DLD1 (cell line): ENCODE data around the gene ABCG1.
"Not testable (repeated sequence)": the region's sequence is repeated elsewhere in the genome, so short reads cannot be mapped to it uniquely, and the experiment has no call there.

Experiments
- in situ Hi-C: cut with HindIII; loops from 2 replicates; pipeline ENCODE4 v1.10.0; 2017; ENCODE audit warnings: low sequenced_read_pairs

The ABCG1 gene

GRCh38 chr21:42286416-42286815, 67.5 kb downstream of the ABCG1 start:
- in situ Hi-C loops, result no loop called here

- in situ Hi-C loops, result no loop called here
Measured at GRCh38 chr21:42287193-42288083, 68.5 kb downstream of the ABCG1 start.

- in situ Hi-C loops, result no loop called here
Measured at GRCh38 chr21:42288962-42289361, 70.0 kb downstream of the ABCG1 start.

- in situ Hi-C loops, result no loop called here
Measured at GRCh38 chr21:42289926-42290325, 71.0 kb downstream of the ABCG1 start.

DNA sequence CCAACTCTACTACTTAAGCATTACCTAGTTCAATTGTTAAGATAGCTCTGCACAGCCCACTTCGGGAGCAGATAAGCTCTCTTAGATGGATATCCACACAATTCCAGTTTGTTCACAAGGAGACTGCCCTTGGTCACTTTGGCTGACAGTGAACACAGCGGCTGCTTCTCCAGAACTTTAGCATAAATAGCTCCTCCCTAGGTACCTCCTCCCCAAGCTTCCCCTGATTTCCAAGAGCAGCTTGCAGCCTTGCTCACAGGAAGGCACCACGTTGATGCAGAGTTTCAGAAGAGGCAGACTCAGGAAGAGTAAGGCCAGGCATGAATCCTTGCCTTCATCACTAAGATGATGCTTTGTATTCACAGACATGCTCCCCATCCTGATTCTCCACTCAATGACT, 71.6 kb downstream of the ABCG1 start:
- in situ Hi-C loops, result no loop called here

DNA sequence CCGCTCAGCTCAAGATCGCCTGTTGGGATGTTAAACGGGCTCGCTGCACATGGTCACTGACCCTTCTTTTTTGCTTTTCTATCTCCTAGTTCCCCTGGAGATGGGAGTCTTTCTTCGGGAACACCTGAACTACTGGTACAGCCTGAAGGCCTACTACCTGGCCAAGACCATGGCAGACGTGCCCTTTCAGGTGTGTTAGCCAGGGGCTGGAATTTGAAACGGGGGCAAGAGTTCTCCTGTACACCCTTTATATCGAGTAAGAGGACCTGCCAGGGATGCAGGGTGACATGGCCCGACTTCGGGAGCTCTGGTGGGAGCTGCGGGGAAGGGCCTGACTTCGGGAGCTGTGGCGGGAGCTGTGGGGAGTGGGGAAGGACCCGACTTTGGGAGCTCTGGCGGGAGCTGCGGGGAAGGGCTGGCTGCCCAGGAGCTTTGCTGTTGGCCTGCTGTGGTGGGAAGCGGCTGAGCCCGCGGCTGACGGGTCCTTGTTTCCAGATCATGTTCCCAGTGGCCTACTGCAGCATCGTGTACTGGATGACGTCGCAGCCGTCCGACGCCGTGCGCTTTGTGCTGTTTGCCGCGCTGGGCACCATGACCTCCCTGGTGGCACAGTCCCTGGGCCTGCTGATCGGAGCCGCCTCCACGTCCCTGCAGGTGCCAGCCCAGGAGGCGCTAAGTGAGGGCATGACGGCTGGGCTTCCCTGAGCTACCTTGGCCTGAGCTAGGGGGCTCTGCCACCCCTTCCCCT, 72.2 kb downstream of the ABCG1 start:
- in situ Hi-C loops, result no loop called here

- in situ Hi-C loops, result no loop called here
Measured at GRCh38 chr21:42291751-42292562, 73.0 kb downstream of the ABCG1 start.

DNA sequence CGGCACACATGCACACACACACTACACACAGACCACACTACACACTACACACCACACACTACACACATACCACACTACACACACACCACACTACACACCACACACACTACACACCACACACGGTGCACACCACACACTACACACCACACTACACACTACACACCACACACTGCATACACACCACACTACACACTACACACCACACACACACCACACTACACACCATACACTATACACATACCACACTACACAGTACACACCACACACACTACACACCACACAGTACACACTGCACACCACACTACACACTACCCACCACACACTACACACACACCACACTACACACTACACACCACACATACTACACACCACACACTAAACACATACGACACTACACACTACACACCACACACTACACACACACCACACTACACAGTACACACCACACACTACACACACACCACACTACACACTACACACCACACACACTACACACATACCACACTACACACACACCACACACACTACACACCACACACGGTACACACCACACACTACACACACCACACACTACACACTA, 73.7 kb downstream of the ABCG1 start:
- in situ Hi-C loops, result not testable (repeated sequence)

DNA sequence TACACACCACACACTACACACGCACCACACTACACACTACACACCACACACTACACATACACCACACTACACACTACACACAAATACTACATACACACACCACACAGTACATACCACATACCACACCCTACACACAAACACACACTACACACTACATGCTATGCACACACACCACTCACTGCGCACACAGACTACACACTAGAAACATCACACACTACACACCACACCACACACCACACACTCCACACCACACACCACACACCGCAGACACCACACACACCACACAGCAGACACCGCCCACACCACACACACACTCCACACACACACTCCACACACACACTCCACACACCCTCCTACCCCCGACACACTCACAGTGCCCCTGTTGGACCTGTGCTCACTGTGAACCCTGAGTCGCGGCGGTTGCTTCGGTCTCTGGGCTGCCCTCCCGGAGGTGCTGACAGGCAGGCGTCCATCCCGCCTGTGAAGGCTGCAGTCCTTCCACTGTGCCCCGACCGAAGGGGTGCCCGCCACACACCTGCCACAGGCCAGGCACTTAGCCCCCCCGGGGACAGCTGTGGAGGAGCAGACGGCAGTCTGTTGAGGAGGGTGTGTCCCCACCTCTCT, 74.8 kb downstream of the ABCG1 start:
- in situ Hi-C loops, result no loop called here

- in situ Hi-C loops, result no loop called here
Measured at GRCh38 chr21:42294273-42294880, 75.4 kb downstream of the ABCG1 start.

DNA sequence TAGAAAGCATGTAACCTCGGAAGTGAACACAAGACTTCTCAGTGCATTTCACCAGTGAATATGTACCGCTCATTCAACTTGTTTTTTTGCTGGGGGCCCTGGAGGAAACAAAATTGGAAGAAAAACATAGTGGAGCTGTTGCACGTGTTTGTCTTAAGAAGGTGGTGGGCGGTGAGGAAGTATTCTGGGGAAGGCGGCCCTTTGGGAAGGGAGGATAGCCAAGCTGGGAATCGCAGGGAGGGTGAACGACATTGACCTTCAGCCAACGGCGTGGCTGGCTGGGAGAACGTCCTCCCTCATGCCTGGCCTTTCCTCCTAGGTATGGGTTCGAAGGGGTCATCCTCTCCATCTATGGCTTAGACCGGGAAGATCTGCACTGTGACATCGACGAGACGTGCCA, 76.9 kb downstream of the ABCG1 start:
- in situ Hi-C loops, result no loop called here

GRCh38 chr21:42296501-42296900, 77.6 kb downstream of the ABCG1 start:
- in situ Hi-C loops, result no loop called here

- in situ Hi-C loops, result no loop called here
Measured at GRCh38 chr21:42297377-42297776, 78.4 kb downstream of the ABCG1 start.

- in situ Hi-C loops, result no loop called here
Measured at GRCh38 chr21:42298237-42298636, 79.3 kb downstream of the ABCG1 start.

- in situ Hi-C loops, result no loop called here
Measured at GRCh38 chr21:42298657-42299056, 79.7 kb downstream of the ABCG1 start.

DNA sequence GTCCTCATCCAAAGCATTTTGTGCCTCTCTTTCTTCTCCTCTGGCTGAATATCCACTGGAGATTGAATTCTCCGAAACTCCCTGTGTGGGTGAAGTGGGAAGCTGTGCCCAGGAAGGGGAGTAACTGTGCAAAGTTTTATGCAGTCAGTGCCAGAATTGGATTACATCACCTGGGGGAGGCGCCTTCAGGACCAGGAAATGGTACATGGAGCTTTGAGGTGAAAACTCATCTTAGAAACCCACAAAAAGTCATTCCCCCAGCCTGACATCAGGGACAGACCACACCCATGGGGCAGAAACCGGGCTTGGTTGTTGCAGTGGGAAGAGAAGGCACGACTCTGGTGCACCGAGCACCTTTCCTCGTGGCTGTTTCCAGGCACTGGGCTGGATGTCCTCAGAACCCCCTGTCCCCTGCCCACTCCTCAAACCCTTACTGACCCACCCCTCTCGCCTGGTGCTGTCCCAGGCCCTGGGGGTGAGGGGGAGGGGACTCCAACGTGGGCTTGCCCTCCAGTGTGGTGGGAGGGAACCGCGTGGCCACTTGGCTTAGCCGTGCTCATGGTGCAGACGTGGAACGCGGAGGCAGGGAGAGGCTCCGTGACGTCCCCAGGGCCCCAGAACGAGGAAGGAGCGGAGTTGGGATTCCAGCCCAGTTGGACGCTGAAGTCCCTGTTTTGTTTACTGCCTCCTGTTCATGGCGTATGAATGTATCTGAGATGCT, 80.5 kb downstream of the ABCG1 start:
- in situ Hi-C loops, result no loop called here

DNA sequence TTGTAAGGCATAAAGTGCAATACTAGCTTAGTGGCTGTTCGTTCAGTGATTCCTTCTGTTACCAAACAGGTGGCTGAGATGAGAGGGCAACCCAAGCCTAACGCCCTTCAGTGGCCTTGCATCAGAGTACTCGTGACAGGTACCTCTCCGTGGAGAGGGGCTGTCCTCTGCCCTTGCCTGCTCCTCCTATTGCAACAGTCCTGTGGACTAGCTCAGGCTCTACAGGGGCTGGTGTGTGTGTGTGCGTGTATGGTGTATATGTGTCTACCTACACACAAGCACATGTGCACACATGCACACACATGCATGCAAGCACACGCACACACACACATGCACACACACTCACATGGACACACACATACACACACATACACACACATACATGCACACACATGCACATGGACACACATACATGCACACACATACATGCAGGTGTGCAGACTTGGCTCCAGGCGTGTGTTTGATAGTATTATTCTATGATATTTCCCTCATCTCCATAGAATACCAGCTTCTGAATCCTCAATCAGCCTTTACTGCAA, 81.2 kb downstream of the ABCG1 start:
- in situ Hi-C loops, result no loop called here

DNA sequence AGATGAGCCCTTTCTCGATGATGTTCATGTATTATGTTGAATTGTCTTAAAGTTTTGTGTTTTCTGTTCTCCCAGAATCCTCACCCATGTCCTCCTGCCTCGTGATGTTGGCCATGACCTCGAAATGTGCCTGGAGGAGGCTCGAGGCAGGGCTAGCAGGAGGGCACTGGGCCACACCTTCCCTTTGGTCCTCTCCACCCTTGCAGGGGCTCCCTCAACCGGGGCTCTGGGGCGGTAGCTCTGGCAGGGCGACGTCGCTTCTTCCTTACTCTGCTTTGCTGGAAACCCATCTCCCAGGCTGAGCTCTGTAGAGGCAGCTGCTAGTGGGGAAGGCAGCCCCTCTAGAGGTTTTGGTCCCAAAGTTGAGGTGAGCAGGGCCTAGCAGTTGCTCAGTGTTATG, 82.0 kb downstream of the ABCG1 start:
- in situ Hi-C loops, result no loop called here

DNA sequence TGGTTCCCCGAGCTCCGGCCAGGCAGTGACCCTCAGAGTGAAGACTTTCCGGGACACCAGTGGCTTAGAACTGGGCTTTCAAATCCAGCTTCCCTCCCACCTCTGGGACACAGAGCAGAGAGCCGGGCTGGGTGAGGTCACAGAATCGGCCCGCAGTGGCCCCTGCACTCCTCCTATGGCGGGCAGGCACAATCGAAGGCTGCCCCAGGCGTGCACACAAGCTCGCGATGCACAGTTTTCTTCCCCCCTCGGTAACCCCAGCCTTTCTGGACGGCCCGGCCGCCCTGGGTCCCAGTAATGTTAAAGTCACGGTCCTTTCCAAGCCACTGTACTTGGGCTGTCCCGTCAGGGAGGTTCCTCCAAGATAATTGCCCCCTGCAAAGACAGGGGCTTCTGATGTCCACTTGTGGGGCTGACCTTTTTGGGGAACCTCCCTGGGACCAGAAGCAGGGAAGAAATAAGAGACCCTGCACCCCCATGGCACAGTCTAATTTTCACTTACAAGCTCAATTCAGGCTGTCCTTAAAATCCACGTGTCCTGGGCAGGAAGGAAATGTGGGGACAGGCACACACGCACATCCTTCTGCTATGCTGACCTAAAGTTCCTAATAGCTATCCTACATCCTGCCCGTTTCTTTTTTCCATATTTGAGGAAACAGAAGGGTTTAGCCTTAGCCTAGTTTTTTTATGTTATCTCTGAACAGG, 82.6 kb downstream of the ABCG1 start:
- in situ Hi-C loops, result no loop called here
